GM12874 (cell line): Measurements from ENCODE around the gene PRR13.

Experiments
- CTCF ChIP-seq: IDR thresholded peaks from 2 replicates; pipeline ENCODE4 v1.5.1; 2011; ENCODE audit warnings: low read depth, mild to moderate bottlenecking, control low read depth, low read length, moderate library complexity; ENCODE audit not compliant: insufficient read depth

Gene PRR13

GRCh38 chr12:53441040-53441833 lies at the start of gene PRR13:
TSS of gene PRR13 (plus strand) at chr12:53441734. CDS start at chr12:53442715, 981 bp downstream.
- no peak for TF ChIP-seq CTCF

- TF ChIP-seq CTCF: no peak
Observed at GRCh38 chr12:53399896-53400295, 41.6 kb upstream of the PRR13 start.

- no peak for TF ChIP-seq CTCF
Observed at GRCh38 chr12:53402871-53403270, 38.7 kb upstream of the PRR13 start.

- TF ChIP-seq CTCF: no peak
Observed at GRCh38 chr12:53410951-53411350, 30.6 kb upstream of the PRR13 start.

- no peak for TF ChIP-seq CTCF
Observed at GRCh38 chr12:53413485-53414204, 27.9 kb upstream of the PRR13 start.

GRCh38 chr12:53414756-53415417 lies 26.6 kb upstream of the PRR13 start:
- no peak for TF ChIP-seq CTCF

GRCh38 chr12:53418221-53418620 lies 23.3 kb upstream of the PRR13 start:
- TF ChIP-seq CTCF: no peak
